ENCODE results near the gene MRPS18B. TPM values are rescaled to one million over a fixed set of nuclear protein-coding genes. Genes with fewer than 3 reads are reported as not detected.
A peak's percentile ranks its signal among the peaks of the same experiment; 100 is the strongest.

The MRPS18B gene
- polyA plus RNA-seq, 1 experiment, result 56.6 TPM

GRCh38 chr6:30571075-30571761 is 46.4 kb upstream of the MRPS18B start, which contains the start of gene ABCF1:
Gene ABCF1, plus strand, starts transcription at chr6:30571442. Its CDS starts 46 bp downstream, at chr6:30571488.
- ChIA-PET CTCF (interaction anchor here (1.0 to 2.1 kb wide), 5 partner anchors 26 to 89 kb away, joined by 3 to 8 read pairs (median 6); no protein-coding TSS in a partner anchor), POLR2A (interaction anchor here (0.9 to 1.8 kb wide), 8 partner anchors 14 to 120 kb away, joined by 3 to 14 read pairs (median 5); partner anchors contain the start of genes GNL1, MRPS18B, NRM and PRR3)
- peak within 1 kb of the TSS; percentile 95 for H3K27ac ChIP-seq (ENCODE audit: low read depth, low read length)
- H3K27me3 ChIP-seq (ENCODE audit: control insufficient read depth, insufficient read depth, low read length), result no peaks in the 10 kb centered on the region
- peak; percentile 89 for DNase-seq (ENCODE audit: low read depth, low spot score)
- no peak for TF ChIP-seq CTCF (IDR thresholded peaks at IDR 0.05; ENCODE audit: low read depth, low read length)
- no peaks in the 10 kb centered on the region for H3K9me3 ChIP-seq (ENCODE audit: control insufficient read depth, insufficient read depth, low read length)
- peak within 1 kb of the TSS; percentile 98 for H3K4me3 ChIP-seq (ENCODE audit: low read depth, low read length)

- CTCF ChIA-PET, result interaction anchor here (1.0 to 1.8 kb wide), 4 partner anchors 25 to 89 kb away, joined by 3 to 8 read pairs (median 6); no protein-coding TSS in a partner anchor
- Histone ChIP-seq H3K4me3 (ENCODE audit: low read depth, low read length) (peak overlapping the region; percentile 98), H3K9me3 (ENCODE audit: control insufficient read depth, insufficient read depth, low read length) (no peaks in the 10 kb centered on the region), H3K27ac (ENCODE audit: low read depth, low read length) (peak overlapping the region; percentile 34), H3K27me3 (ENCODE audit: control insufficient read depth, insufficient read depth, low read length) (no peaks in the 10 kb centered on the region)
- DNase-seq (ENCODE audit: low read depth, low spot score), result no peak
- TF ChIP-seq CTCF (IDR thresholded peaks at IDR 0.05; ENCODE audit: low read depth, low read length), result no peak
- POLR2A ChIA-PET, result interaction anchor here (0.9 to 1.8 kb wide), 7 partner anchors 15 to 119 kb away, joined by 3 to 14 read pairs (median 5); partner anchors contain the start of genes GNL1, MRPS18B, NRM and PRR3
Measured at GRCh38 chr6:30571762-30572082, 45.9 kb upstream of the MRPS18B start.

- H3K4me3 ChIP-seq (ENCODE audit: low read depth, low read length), result peak overlapping the region; percentile 98
- POLR2A ChIA-PET, result no interaction called here
- no peaks in the 10 kb centered on the region for H3K9me3 ChIP-seq (ENCODE audit: control insufficient read depth, insufficient read depth, low read length)
- no peak for TF ChIP-seq CTCF (IDR thresholded peaks at IDR 0.05; ENCODE audit: low read depth, low read length)
- H3K27ac ChIP-seq (ENCODE audit: low read depth, low read length), result no peak overlapping the region
- no peak for DNase-seq (ENCODE audit: low read depth, low spot score)
- CTCF ChIA-PET, result no interaction called here
- H3K27me3 ChIP-seq (ENCODE audit: control insufficient read depth, insufficient read depth, low read length), result no peaks in the 10 kb centered on the region
Measured at GRCh38 chr6:30572148-30572547, 45.5 kb upstream of the MRPS18B start.

GRCh38 chr6:30573113-30573512 is 44.5 kb upstream of the MRPS18B start:
- TF ChIP-seq CTCF (IDR thresholded peaks at IDR 0.05; ENCODE audit: low read depth, low read length), result no peak

GRCh38 chr6:30578051-30578450 is 39.6 kb upstream of the MRPS18B start:
- no peak for TF ChIP-seq CTCF (IDR thresholded peaks at IDR 0.05; ENCODE audit: low read depth, low read length)
- Histone ChIP-seq H3K4me3 (ENCODE audit: low read depth, low read length) (no peak overlapping the region), H3K27ac (ENCODE audit: low read depth, low read length) (no peak overlapping the region), H3K9me3 (ENCODE audit: control insufficient read depth, insufficient read depth, low read length) (no peaks in the 10 kb centered on the region), H3K27me3 (ENCODE audit: control insufficient read depth, insufficient read depth, low read length) (no peaks in the 10 kb centered on the region)
- ChIA-PET POLR2A (no interaction called here), CTCF (interaction anchor here (0.5 to 2.3 kb wide), 6 partner anchors 16 to 1229 kb away, joined by 3 to 11 read pairs (median 4); partner anchors contain the start of gene LSM2)
- no peak for DNase-seq (ENCODE audit: low read depth, low spot score)

More at GRCh38 chr6:30573113-30573512, 44.5 kb upstream of the MRPS18B start:
- ChIA-PET POLR2A (no interaction called here), CTCF (interaction anchor here (0.6 to 0.8 kb wide), 3 partner anchors 32 to 99 kb away, joined by 3 to 5 read pairs (median 3); no protein-coding TSS in a partner anchor)
- no peaks in the 10 kb centered on the region for H3K9me3 ChIP-seq (ENCODE audit: control insufficient read depth, insufficient read depth, low read length)
- H3K4me3 ChIP-seq (ENCODE audit: low read depth, low read length), result no peak overlapping the region; the same call in 1 of the 2 replicates
- H3K27me3 ChIP-seq (ENCODE audit: control insufficient read depth, insufficient read depth, low read length), result no peaks in the 10 kb centered on the region
- DNase-seq (ENCODE audit: low read depth, low spot score), result no peak
- H3K27ac ChIP-seq (ENCODE audit: low read depth, low read length), result no peak overlapping the region
